OCI-LY1 (cell line): ENCODE data around the gene CACNA1C.

Experiments used
- H2AFZ ChIP-seq: fragments of 200-600 bp; sonication (generic), shearing (Covaris generic); 2 replicates; pipeline ENCODE4 v1.6.0; 2014; ENCODE audit warnings: antibody characterized with exemption, mild to moderate bottlenecking, low read length
- H3F3A ChIP-seq: fragments of 200-600 bp; sonication (generic), shearing (Covaris generic); 2 replicates; pipeline ENCODE4 v1.6.0; 2014; ENCODE audit warnings: mild to moderate bottlenecking, antibody characterized with exemption, low read length, moderate library complexity; ENCODE audit not compliant: insufficient read depth
- H3K27ac ChIP-seq: fragments of 200-600 bp; sonication (generic); 2 replicates; pipeline ENCODE4 v1.5.1; 2014; ENCODE audit warnings: low read length, mixed run types, mild to moderate bottlenecking, low read depth; ENCODE audit not compliant: poor library complexity, severe bottlenecking
- H3K27me3 ChIP-seq: fragments of 200-600 bp; sonication (generic); 2 replicates; pipeline ENCODE4 v1.6.0; 2014; ENCODE audit warnings: antibody characterized with exemption, mild to moderate bottlenecking, low read length, moderate library complexity; ENCODE audit not compliant: insufficient read depth
- H3K36me3 ChIP-seq: fragments of 200-600 bp; sonication (generic); 2 replicates; pipeline ENCODE4 v1.6.1; 2014; ENCODE audit warnings: mild to moderate bottlenecking, antibody characterized with exemption, low read length, moderate library complexity, mixed read lengths; ENCODE audit not compliant: insufficient read depth
- H3K4me1 ChIP-seq: fragments of 200-600 bp; sonication (generic); 2 replicates; pipeline ENCODE4 v1.5.1; 2014; ENCODE audit warnings: mild to moderate bottlenecking, low read length, moderate library complexity; ENCODE audit not compliant: insufficient read depth, severe bottlenecking
- H3K4me2 ChIP-seq: fragments of 200-600 bp; sonication (generic), shearing (Covaris generic); 2 replicates; pipeline ENCODE4 v1.6.1; 2014; ENCODE audit warnings: low read length
- H3K4me3 ChIP-seq: fragments of 200-600 bp; sonication (generic); 2 replicates; pipeline ENCODE4 v1.5.1; 2014; ENCODE audit warnings: low read length, low read depth, mild to moderate bottlenecking, mixed read lengths; ENCODE audit not compliant: poor library complexity, severe bottlenecking
- H3K79me2 ChIP-seq: fragments of 200-600 bp; shearing (Covaris generic); 2 replicates; pipeline ENCODE4 v1.6.1; 2016; ENCODE audit warnings: mixed run types, low read length, mixed read lengths; ENCODE audit not compliant: insufficient read depth
- H3K9ac ChIP-seq: fragments of 200-600 bp; sonication (generic), shearing (Covaris generic); 2 replicates; pipeline ENCODE4 v1.6.1; 2014; ENCODE audit warnings: mild to moderate bottlenecking, low read length, mixed read lengths
- H3K9me2 ChIP-seq: fragments of 200-600 bp; sonication (generic), shearing (Covaris generic); 2 replicates; pipeline ENCODE4 v1.6.1; 2014; ENCODE audit warnings: low read depth, mild to moderate bottlenecking, low read length, mixed read lengths
- H3K9me3 ChIP-seq: fragments of 200-600 bp; shearing (Covaris generic); 2 replicates; pipeline ENCODE4 v1.6.1; 2014; ENCODE audit warnings: low read length, mixed read lengths
- H4K20me1 ChIP-seq: fragments of 200-600 bp; sonication (generic), shearing (Covaris generic); 2 replicates; pipeline ENCODE4 v1.6.0; 2016; ENCODE audit warnings: mild to moderate bottlenecking, low read length; ENCODE audit not compliant: insufficient read depth
- EZH2 ChIP-seq: fragments of 200-600 bp; sonication (generic), shearing (Covaris generic); IDR thresholded peaks from 2 replicates; pipeline ENCODE4 v1.8.0; 2017; ENCODE audit warnings: borderline replicate concordance, mixed run types, mild to moderate bottlenecking, antibody characterized with exemption, low read length, moderate library complexity, mixed read lengths
- TF ChIP-seq, protein P1 (sequence below): fragments of 200-600 bp; sonication (generic), shearing (Covaris generic); IDR thresholded peaks from 2 replicates; pipeline ENCODE4 v1.5.1; 2017; ENCODE audit warnings: mild to moderate bottlenecking, antibody characterized with exemption, low read length, moderate library complexity, mixed read lengths

CACNA1C gene

DNA sequence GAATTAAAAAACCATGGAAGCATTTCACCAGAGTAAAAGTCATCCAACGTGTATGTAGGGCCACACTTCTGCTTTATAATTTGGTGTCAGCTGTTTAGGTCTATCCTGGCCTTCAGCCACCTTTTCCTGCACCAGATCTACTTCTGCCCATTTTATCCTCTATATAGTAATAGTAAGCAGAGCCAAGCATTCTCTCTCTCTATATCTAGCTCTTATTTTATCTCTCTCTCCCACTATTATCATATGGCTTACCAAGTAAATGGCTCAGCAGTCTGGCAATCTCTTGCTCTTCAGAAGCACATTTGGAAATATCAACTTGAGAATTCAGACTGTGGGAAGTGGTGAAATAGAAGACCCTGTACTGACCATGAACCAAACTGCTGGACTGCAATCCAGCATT lies 657.9 kb downstream of the CACNA1C start:
- Histone ChIP-seq H3F3A (no peaks in the 10 kb centered on the region), H3K4me3 (no peak overlapping the region), H3K4me2 (no peak overlapping the region), H2AFZ (no peak overlapping the region), H3K27me3 (no peaks in the 10 kb centered on the region), H3K9me2 (no peaks in the 10 kb centered on the region), H3K36me3 (no peaks in the 10 kb centered on the region), H3K27ac (no peak overlapping the region), H3K79me2 (no peaks in the 10 kb centered on the region), H4K20me1 (no peaks in the 10 kb centered on the region), H3K4me1 (no peaks in the 10 kb centered on the region), H3K9ac (no peak overlapping the region), H3K9me3 (0 out of 2 replicates have a peak, but pooled peaks cover 5% of the 10 kb centered on the region)
- TF ChIP-seq, protein P1, sequence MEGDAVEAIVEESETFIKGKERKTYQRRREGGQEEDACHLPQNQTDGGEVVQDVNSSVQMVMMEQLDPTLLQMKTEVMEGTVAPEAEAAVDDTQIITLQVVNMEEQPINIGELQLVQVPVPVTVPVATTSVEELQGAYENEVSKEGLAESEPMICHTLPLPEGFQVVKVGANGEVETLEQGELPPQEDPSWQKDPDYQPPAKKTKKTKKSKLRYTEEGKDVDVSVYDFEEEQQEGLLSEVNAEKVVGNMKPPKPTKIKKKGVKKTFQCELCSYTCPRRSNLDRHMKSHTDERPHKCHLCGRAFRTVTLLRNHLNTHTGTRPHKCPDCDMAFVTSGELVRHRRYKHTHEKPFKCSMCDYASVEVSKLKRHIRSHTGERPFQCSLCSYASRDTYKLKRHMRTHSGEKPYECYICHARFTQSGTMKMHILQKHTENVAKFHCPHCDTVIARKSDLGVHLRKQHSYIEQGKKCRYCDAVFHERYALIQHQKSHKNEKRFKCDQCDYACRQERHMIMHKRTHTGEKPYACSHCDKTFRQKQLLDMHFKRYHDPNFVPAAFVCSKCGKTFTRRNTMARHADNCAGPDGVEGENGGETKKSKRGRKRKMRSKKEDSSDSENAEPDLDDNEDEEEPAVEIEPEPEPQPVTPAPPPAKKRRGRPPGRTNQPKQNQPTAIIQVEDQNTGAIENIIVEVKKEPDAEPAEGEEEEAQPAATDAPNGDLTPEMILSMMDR: no peak
- TF ChIP-seq EZH2: no peak

DNA sequence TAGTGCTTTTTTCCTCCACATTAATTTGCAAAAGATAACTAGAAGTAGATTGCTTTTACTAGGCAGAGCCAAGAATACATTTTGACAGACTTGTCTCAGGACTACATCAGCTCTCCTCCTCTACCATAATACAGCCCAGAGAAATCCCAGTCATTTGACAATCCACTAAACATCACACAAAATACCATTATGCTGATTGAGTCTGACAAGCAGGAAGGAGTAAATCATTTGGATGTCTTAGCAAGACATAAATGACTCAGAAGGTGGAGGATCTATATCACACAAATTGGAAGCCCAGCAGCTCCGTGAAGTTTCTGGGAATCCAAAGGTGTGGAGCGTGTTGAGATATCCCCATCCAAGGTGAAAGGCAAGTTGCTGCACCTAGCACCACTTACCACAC lies 666.6 kb downstream of the CACNA1C start:
- no peak overlapping the region for H3K4me2 ChIP-seq
- no peaks in the 10 kb centered on the region for H3K4me1 ChIP-seq
- H3K27me3 ChIP-seq: no peaks in the 10 kb centered on the region
- H4K20me1 ChIP-seq: no peaks in the 10 kb centered on the region
- H2AFZ ChIP-seq: no peak overlapping the region
- TF ChIP-seq, protein P1: no peak
- TF ChIP-seq EZH2: no peak
- no peaks in the 10 kb centered on the region for H3K36me3 ChIP-seq
- no peaks in the 10 kb centered on the region for H3K79me2 ChIP-seq
- no peaks in the 10 kb centered on the region for H3K9me2 ChIP-seq
- H3F3A ChIP-seq: no peaks in the 10 kb centered on the region
- no peaks in the 10 kb centered on the region for H3K9me3 ChIP-seq
- no peak overlapping the region for H3K27ac ChIP-seq
- no peak overlapping the region for H3K4me3 ChIP-seq
- no peak overlapping the region for H3K9ac ChIP-seq

DNA sequence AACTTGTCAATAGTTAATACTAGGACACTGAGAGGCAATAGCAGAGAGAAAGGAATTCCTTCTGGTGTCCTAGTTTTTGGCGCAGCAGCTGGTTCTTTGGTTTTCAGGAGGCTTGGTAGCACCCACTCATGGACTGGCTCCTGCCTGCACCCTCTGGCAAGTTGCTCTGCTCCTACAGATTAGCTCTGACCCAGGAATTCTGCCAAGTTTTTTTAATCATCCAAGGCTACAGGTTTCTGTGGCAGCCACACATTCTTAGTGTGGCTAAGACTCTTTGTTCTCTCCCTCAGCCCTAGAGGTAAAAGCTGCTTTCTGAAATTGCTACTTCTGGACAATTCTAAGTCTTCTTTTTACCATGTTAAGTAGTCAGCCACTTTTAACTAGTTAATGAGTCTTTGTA lies 670.0 kb downstream of the CACNA1C start:
- Histone ChIP-seq H3K79me2 (no peaks in the 10 kb centered on the region), H3K36me3 (no peaks in the 10 kb centered on the region), H4K20me1 (no peaks in the 10 kb centered on the region), H2AFZ (no peak overlapping the region), H3K4me2 (no peak overlapping the region), H3F3A (no peaks in the 10 kb centered on the region), H3K4me1 (no peaks in the 10 kb centered on the region), H3K9me2 (no peaks in the 10 kb centered on the region), H3K27me3 (0 out of 2 replicates have a peak, but pooled peaks cover 10% of the 10 kb centered on the region), H3K27ac (no peak overlapping the region), H3K9ac (no peak overlapping the region), H3K4me3 (no peak overlapping the region), H3K9me3 (no peaks in the 10 kb centered on the region)
- TF ChIP-seq, protein P1: no peak
- TF ChIP-seq EZH2: no peak
